IMR-90 (cell line): ENCODE results near the gene ARF6. TPM values are rescaled to one million over a fixed set of nuclear protein-coding genes. Genes with fewer than 3 reads are reported as not detected.
A peak's percentile ranks its signal among the peaks of the same experiment; 100 is the strongest.

Source experiments
- ATAC-seq: fragments of 200-7000 bp; cut with Tn5 transposase; 2 replicates; pipeline ENCODE4 v1.9.1; 2020; ENCODE audit warnings: low read depth, mild to moderate bottlenecking, moderate library complexity
- BruUV-seq: library from RNA; stranded (reverse); fragments of 400-500 nt; replicated peaks from 2 replicates; lab custom pipeline; 2021; lab: Mats Ljungman, UMichigan
- CTCF ChIA-PET: fragments of 300-600 bp; formaldehyde crosslinking; extraction: SDS; loops from one replicate; lab custom pipeline; 2021; ENCODE audit warnings: antibody characterized with exemption; lab: Yijun Ruan, JAX
- POLR2A ChIA-PET: fragments of 300-600 bp; sonication (Branson Sonifier 250); formaldehyde crosslinking; loops from one replicate; lab custom pipeline; 2022; ENCODE audit warnings: antibody characterized with exemption; ENCODE audit not compliant: unreplicated experiment; lab: Charles Lee
- DNase-seq: peaks from one replicate; pipeline ENCODE4 v3.0.0; 2013
- H2AFZ ChIP-seq: replicated peaks from 2 replicates; pipeline ENCODE3; 2013; ENCODE audit warnings: low read length, mild to moderate bottlenecking; ENCODE audit not compliant: poor library complexity
- H2AK5ac ChIP-seq: 2 replicates; pipeline ENCODE4 v1.6.1; 2013; ENCODE audit warnings: low read depth, low read length, inconsistent platforms
- H2AK9ac ChIP-seq: replicated peaks from 2 replicates; pipeline ENCODE3; 2013; ENCODE audit warnings: mild to moderate bottlenecking, low read depth, low read length, moderate library complexity; ENCODE audit not compliant: poor library complexity
- H2BK120ac ChIP-seq: 2 replicates; pipeline ENCODE4 v1.6.1; 2013; ENCODE audit warnings: low read depth, low read length, inconsistent platforms
- H2BK15ac ChIP-seq: 3 replicates; pipeline ENCODE4 v1.6.1; 2013; ENCODE audit warnings: low read depth, low read length, inconsistent platforms
- H2BK20ac ChIP-seq: 2 replicates; pipeline ENCODE4 v1.6.1; 2013; ENCODE audit warnings: low read depth, mild to moderate bottlenecking, inconsistent platforms, low read length, moderate library complexity
- H2BK5ac ChIP-seq: 2 replicates; pipeline ENCODE4 v1.6.1; 2013; ENCODE audit warnings: mild to moderate bottlenecking, low read depth, low read length, inconsistent platforms; ENCODE audit not compliant: poor library complexity, severe bottlenecking
- H3K14ac ChIP-seq: replicated peaks from 2 replicates; pipeline ENCODE4 v1.6.1; 2013; ENCODE audit warnings: low read depth, low read length, inconsistent platforms
- H3K18ac ChIP-seq: 2 replicates; pipeline ENCODE4 v1.6.1; 2013; ENCODE audit warnings: low read depth, low read length, control low read depth
- H3K23ac ChIP-seq: 2 replicates; pipeline ENCODE4 v1.6.1; 2013; ENCODE audit warnings: low read depth, low read length, inconsistent platforms
- H3K27ac ChIP-seq: 2 replicates; pipeline ENCODE4 v1.5.1; 2013; ENCODE audit warnings: mild to moderate bottlenecking, control low read depth, low read length; ENCODE audit not compliant: insufficient read depth
- H3K27me3 ChIP-seq: 2 replicates; pipeline ENCODE4 v1.6.1; 2013; ENCODE audit warnings: low read length; ENCODE audit not compliant: control insufficient read depth, insufficient read depth
- H3K36me3 ChIP-seq: 2 replicates; pipeline ENCODE4 v1.6.1; 2013; ENCODE audit warnings: low read length, mixed read lengths; ENCODE audit not compliant: control insufficient read depth, insufficient read depth
- H3K4ac ChIP-seq: 2 replicates; pipeline ENCODE4 v1.6.1; 2013; ENCODE audit warnings: low read depth, low read length, inconsistent platforms
- H3K4me1 ChIP-seq: 2 replicates; pipeline ENCODE4 v1.6.1; 2013; ENCODE audit warnings: low read length, mixed read lengths; ENCODE audit not compliant: control insufficient read depth, insufficient read depth
- H3K4me2 ChIP-seq: 2 replicates; pipeline ENCODE4 v1.6.1; 2013; ENCODE audit warnings: low read depth, mild to moderate bottlenecking, control low read depth, low read length, moderate library complexity
- H3K4me3 ChIP-seq: 2 replicates; pipeline ENCODE4 v1.5.1; 2013; ENCODE audit warnings: low read depth, mild to moderate bottlenecking, control low read depth, low read length, moderate library complexity; ENCODE audit not compliant: insufficient read depth
- H3K56ac ChIP-seq: 2 replicates; pipeline ENCODE4 v1.6.1; 2013; ENCODE audit warnings: low read length, inconsistent platforms; ENCODE audit not compliant: insufficient read depth; ENCODE audit errors: extremely low read depth
- H3K79me1 ChIP-seq, 2 experiments: 2 replicates each; pipeline ENCODE4 v1.6.1; 2013; ENCODE audit warnings: low read length in 2 of 2, inconsistent platforms in 1 of 2, low read depth in 1 of 2
- H3K9ac ChIP-seq: 2 replicates; pipeline ENCODE4 v1.6.1; 2013; ENCODE audit warnings: low read depth, low read length, control low read depth
- H3K9me1 ChIP-seq: 2 replicates; pipeline ENCODE4 v1.6.1; 2013; ENCODE audit warnings: low read length, inconsistent platforms; ENCODE audit not compliant: insufficient read depth
- H3K9me3 ChIP-seq: 2 replicates; pipeline ENCODE4 v1.6.1; 2013; ENCODE audit warnings: low read length; ENCODE audit not compliant: control insufficient read depth, insufficient read depth
- H4K20me1 ChIP-seq: 2 replicates; pipeline ENCODE4 v1.6.1; 2013; ENCODE audit warnings: low read length, inconsistent platforms; ENCODE audit not compliant: insufficient read depth
- H4K5ac ChIP-seq: 2 replicates; pipeline ENCODE4 v1.6.1; 2013; ENCODE audit warnings: mild to moderate bottlenecking, low read depth, low read length, control low read depth
- H4K8ac ChIP-seq, 2 experiments: 2 replicates each; pipeline ENCODE4 v1.6.1; 2013; ENCODE audit warnings: low read depth in 2 of 2, low read length in 2 of 2, control low read depth in 1 of 2, inconsistent platforms in 1 of 2
- H4K91ac ChIP-seq: 2 replicates; pipeline ENCODE4 v1.6.1; 2013; ENCODE audit warnings: low read depth, low read length, inconsistent platforms; ENCODE audit not compliant: insufficient read depth
- BHLHE40 ChIP-seq: fragments of 150-350 bp; IDR thresholded peaks from 2 replicates; pipeline ENCODE4 v1.6.1; 2016; ENCODE audit warnings: mild to moderate bottlenecking, low read depth, low read length
- ELK1 ChIP-seq: fragments of 150-350 bp; IDR thresholded peaks from 2 replicates; pipeline ENCODE4 v1.6.1; 2016; ENCODE audit warnings: low read depth, mild to moderate bottlenecking, low read length, moderate library complexity, borderline replicate concordance
- MXI1 ChIP-seq: IDR thresholded peaks from 2 replicates; pipeline ENCODE4 v1.6.1; 2012; ENCODE audit warnings: low read depth, mild to moderate bottlenecking, low read length, moderate library complexity, borderline replicate concordance
- RAD21 ChIP-seq: IDR thresholded peaks from 2 replicates; pipeline ENCODE4 v1.6.1; 2012; ENCODE audit warnings: low read length, improper control_type of control experiment
- SMC3 ChIP-seq: fragments of 150-350 bp; IDR thresholded peaks from 2 replicates; pipeline ENCODE4 v1.6.1; 2016; ENCODE audit warnings: low read depth, mild to moderate bottlenecking, antibody characterized with exemption, low read length, moderate library complexity
- WGBS, 2 experiments: methylation state at CpG; one replicate each; pipeline versions ENCODE4 v1.1.5 to v1.1.7; 2013; ENCODE audit warnings: missing lambda C conversion rate in 2 of 2; ENCODE audit not compliant: insufficient read length in 1 of 2; ENCODE audit errors: extremely low coverage in 2 of 2; 5-methylcytosine and 5-hydroxymethylcytosine counted together
- dilution Hi-C: fragments of 300-500 bp; cut with HindIII; formaldehyde crosslinking; loops from one replicate; pipeline ENCODE4 v1.14.3; 2018; ENCODE audit warnings: low sequenced_read_pairs; ENCODE audit not compliant: unreplicated experiment
- in situ Hi-C: fragments of 300-500 bp; cut with MboI; formaldehyde crosslinking; loops from 3 replicates; pipeline ENCODE4 v1.14.3; 2019; ENCODE audit warnings: low sequenced_read_pairs, inconsistent platforms, mixed read lengths
- intact Hi-C: fragments of 100-400 bp; cut with micrococcal nuclease; formaldehyde crosslinking; loops from 2 replicates; pipeline ENCODE4 v1.10.0; 2022
- polyA plus RNA-seq, 3 experiments: library from polyadenylated mRNA; depleted of rRNA; stranded (reverse); fragments of >200 nt; gene quantifications; 2 replicates each; pipeline ENCODE4 v1.2.3, GENCODE V29; 2012; ENCODE audit warnings: low replicate concordance in 1 of 3
- total RNA-seq: library from RNA; depleted of rRNA; stranded (reverse); fragments of >200 nt; gene quantifications from 2 replicates; pipeline ENCODE4 v1.2.3, GENCODE V29; 2012

Gene ARF6
- total and polyA plus RNA-seq, 2 of the 4 experiments (the other 2 are of a cell fraction), result 32.1 to 40.1 TPM

DNA sequence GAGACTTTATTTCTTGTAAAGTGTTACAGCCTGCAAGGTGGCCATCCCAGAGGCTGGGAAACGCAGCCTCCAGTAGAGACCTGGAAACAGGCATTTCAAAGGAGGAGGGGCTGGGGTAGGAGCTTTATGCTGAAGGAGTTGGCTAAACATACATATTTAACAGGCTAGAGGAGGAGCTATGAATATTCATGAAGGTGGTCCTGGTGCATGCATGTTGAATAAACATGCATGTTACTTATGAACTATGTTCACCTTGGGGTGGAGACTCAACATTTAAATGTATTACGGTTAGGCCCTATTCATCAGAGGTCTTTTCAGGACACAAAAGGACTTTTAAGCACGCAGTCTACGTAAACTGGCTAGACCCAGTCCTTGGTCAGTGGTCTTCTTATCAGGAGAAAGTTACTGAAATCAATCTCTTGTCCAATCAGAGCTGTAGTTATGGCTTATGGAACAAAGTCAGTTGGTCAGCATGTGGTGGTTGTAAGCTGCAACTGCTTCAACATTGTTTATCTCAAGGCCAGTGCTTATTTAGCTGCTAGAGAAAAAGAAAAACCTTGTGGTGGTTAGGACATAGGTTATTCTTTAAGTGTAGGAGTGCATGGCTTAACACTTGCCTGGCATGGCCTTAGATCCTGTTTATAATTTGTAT lies 11.4 kb upstream of the ARF6 start:
- no peaks in the 10 kb centered on the region for H3K79me1 ChIP-seq
- H3K56ac ChIP-seq, result no peak overlapping the region
- H3K9me1 ChIP-seq, result no peaks in the 10 kb centered on the region
- TF ChIP-seq BHLHE40 (no peak), SMC3 (no peak), MXI1 (no peak), RAD21 (no peak), ELK1 (no peak)
- H3K4me2 ChIP-seq, result no peak overlapping the region
- H3K4me1 ChIP-seq, result no peaks in the 10 kb centered on the region
- H3K9ac ChIP-seq, result no peak overlapping the region
- H2BK5ac ChIP-seq, result no peak overlapping the region
- no peak overlapping the region for H4K5ac ChIP-seq
- in situ Hi-C loops (no loop called here), intact Hi-C loops (no loop called here), dilution Hi-C loops (no loop called here)
- no peak overlapping the region for H3K4ac ChIP-seq
- no peak overlapping the region for H2BK20ac ChIP-seq
- no peaks in the 10 kb centered on the region for H4K20me1 ChIP-seq
- no peak overlapping the region for H3K23ac ChIP-seq
- no peak overlapping the region for H4K91ac ChIP-seq
- H3K9me3 ChIP-seq, result no peaks in the 10 kb centered on the region
- no peak overlapping the region for H4K8ac ChIP-seq
- no peaks in the 10 kb centered on the region for H3K36me3 ChIP-seq
- no peak overlapping the region for H3K4me3 ChIP-seq
- no TSS peak for BruUV-seq
- H3K14ac ChIP-seq, result no peak overlapping the region
- DNase-seq (no peak), ATAC-seq (peak; percentile 72)
- no peak overlapping the region for H3K18ac ChIP-seq
- no peak overlapping the region for H3K27ac ChIP-seq
- no peaks in the 10 kb centered on the region for H3K27me3 ChIP-seq
- no CpG with 5 or more reads among the region's 4 CpGs for WGBS, 2 experiments
- ChIA-PET POLR2A (no interaction called here), CTCF (interaction anchor here (0.6 kb wide), 1 partner anchor 13 kb away, joined by 3 read pairs; no protein-coding TSS in a partner anchor)
- no peak overlapping the region for H2AK9ac ChIP-seq
- no peak overlapping the region for H2BK15ac ChIP-seq
- H2AK5ac ChIP-seq, result 0 out of 2 replicates have a peak overlapping the region, but pooled peaks have one; percentile 15
- H2AFZ ChIP-seq, result no peak overlapping the region
- H2BK120ac ChIP-seq, result no peak overlapping the region
